Measurements from ENCODE around the gene ARNT2. TPM values are rescaled to one million over a fixed set of nuclear protein-coding genes. Genes with fewer than 3 reads are reported as not detected.

The ARNT2 gene
- total and polyA plus RNA-seq, 5 donors, result 3.6 to 15.9 (median 7.2) TPM

- ATAC-seq (no peak), DNase-seq (no peak)
- H3K4me1 ChIP-seq (ENCODE audit: control insufficient read depth, insufficient read depth, low read length), result no peaks in the 10 kb centered on the region
- 92% methylated on average over 5 of the region's 5 CpGs for WGBS
- no peaks in the 10 kb centered on the region for H3K9me3 ChIP-seq (ENCODE audit: control insufficient read depth, low read length)
- intact Hi-C loops (cut with DNase I), result no loop called here
- H3K4me3 ChIP-seq (ENCODE audit: low read length), result no peak overlapping the region
- no peaks in the 10 kb centered on the region for H3K27me3 ChIP-seq (ENCODE audit: control insufficient read depth, insufficient read depth)
- H3K27ac ChIP-seq (ENCODE audit: low read length), result no peak overlapping the region
Measured at GRCh38 chr15:80429964-80430363, 25.8 kb downstream of the ARNT2 start.

GRCh38 chr15:80431635-80432344 lies 27.6 kb downstream of the ARNT2 start:
- ATAC-seq (peak in 1 of 2 donors; percentile 24), DNase-seq (no peak)
- Histone ChIP-seq H3K27ac (ENCODE audit: low read length) (no peak overlapping the region), H3K4me1 (ENCODE audit: control insufficient read depth, insufficient read depth, low read length) (no peaks in the 10 kb centered on the region), H3K4me3 (ENCODE audit: low read length) (no peak overlapping the region), H3K27me3 (ENCODE audit: control insufficient read depth, insufficient read depth) (no peaks in the 10 kb centered on the region), H3K9me3 (ENCODE audit: control insufficient read depth, low read length) (no peaks in the 10 kb centered on the region)
- WGBS, result 73% methylated on average over 11 of the region's 11 CpGs
- intact Hi-C loops (cut with DNase I), result no loop called here

GRCh38 chr15:80432345-80432702 lies 28.1 kb downstream of the ARNT2 start:
- Histone ChIP-seq H3K27me3 (ENCODE audit: control insufficient read depth, insufficient read depth) (no peaks in the 10 kb centered on the region), H3K4me3 (ENCODE audit: low read length) (no peak overlapping the region), H3K4me1 (ENCODE audit: control insufficient read depth, insufficient read depth, low read length) (no peaks in the 10 kb centered on the region), H3K9me3 (ENCODE audit: control insufficient read depth, low read length) (no peaks in the 10 kb centered on the region), H3K27ac (ENCODE audit: low read length) (no peak overlapping the region)
- intact Hi-C loops (cut with DNase I), result no loop called here
- DNase-seq (no peak), ATAC-seq (no peak)
- WGBS, result 96% methylated on average over 2 of the region's 2 CpGs

GRCh38 chr15:80433836-80434235 lies 29.7 kb downstream of the ARNT2 start:
- WGBS, result 91% methylated on average over 5 of the region's 5 CpGs
- Histone ChIP-seq H3K4me1 (ENCODE audit: control insufficient read depth, insufficient read depth, low read length) (no peaks in the 10 kb centered on the region), H3K9me3 (ENCODE audit: control insufficient read depth, low read length) (no peaks in the 10 kb centered on the region), H3K27me3 (ENCODE audit: control insufficient read depth, insufficient read depth) (no peaks in the 10 kb centered on the region), H3K4me3 (ENCODE audit: low read length) (no peak overlapping the region), H3K27ac (ENCODE audit: low read length) (no peak overlapping the region)
- intact Hi-C loops (cut with DNase I), result no loop called here
- DNase-seq (no peak), ATAC-seq (no peak)

- H3K4me1 ChIP-seq (ENCODE audit: control insufficient read depth, insufficient read depth, low read length), result no peaks in the 10 kb centered on the region
- WGBS, result 83% methylated on average over 13 of the region's 13 CpGs
- no peak overlapping the region for H3K27ac ChIP-seq (ENCODE audit: low read length)
- no peaks in the 10 kb centered on the region for H3K9me3 ChIP-seq (ENCODE audit: control insufficient read depth, low read length)
- H3K4me3 ChIP-seq (ENCODE audit: low read length), result no peak overlapping the region
- DNase-seq (no peak), ATAC-seq (no peak)
- intact Hi-C loops (cut with DNase I), result no loop called here
- no peaks in the 10 kb centered on the region for H3K27me3 ChIP-seq (ENCODE audit: control insufficient read depth, insufficient read depth)
Measured at GRCh38 chr15:80434926-80435720, 30.9 kb downstream of the ARNT2 start.

GRCh38 chr15:80436511-80437307 lies 32.5 kb downstream of the ARNT2 start:
- WGBS, result 84% methylated on average over 13 of the region's 13 CpGs
- intact Hi-C loops (cut with DNase I), result no loop called here

GRCh38 chr15:80437334-80437891 lies 33.2 kb downstream of the ARNT2 start:
- Histone ChIP-seq H3K27ac (ENCODE audit: low read length) (no peak overlapping the region), H3K9me3 (ENCODE audit: control insufficient read depth, low read length) (no peaks in the 10 kb centered on the region), H3K4me1 (ENCODE audit: control insufficient read depth, insufficient read depth, low read length) (no peaks in the 10 kb centered on the region), H3K4me3 (ENCODE audit: low read length) (no peak overlapping the region), H3K27me3 (ENCODE audit: control insufficient read depth, insufficient read depth) (no peaks in the 10 kb centered on the region)
- intact Hi-C loops (cut with DNase I), result no loop called here
- no peak for DNase-seq
- no peak for ATAC-seq
- WGBS, result 66% methylated on average over 6 of the region's 6 CpGs

More at GRCh38 chr15:80436511-80437307, 32.5 kb downstream of the ARNT2 start:
- H3K4me3 ChIP-seq (ENCODE audit: low read length), result no peak overlapping the region
- H3K4me1 ChIP-seq (ENCODE audit: control insufficient read depth, insufficient read depth, low read length), result no peaks in the 10 kb centered on the region
- H3K9me3 ChIP-seq (ENCODE audit: control insufficient read depth, low read length), result no peaks in the 10 kb centered on the region
- DNase-seq, result no peak
- ATAC-seq, result no peak
- no peak overlapping the region for H3K27ac ChIP-seq (ENCODE audit: low read length)
- no peaks in the 10 kb centered on the region for H3K27me3 ChIP-seq (ENCODE audit: control insufficient read depth, insufficient read depth)

- H3K27ac ChIP-seq (ENCODE audit: low read length), result no peak overlapping the region
- H3K27me3 ChIP-seq (ENCODE audit: control insufficient read depth, insufficient read depth), result no peaks in the 10 kb centered on the region
- H3K4me3 ChIP-seq (ENCODE audit: low read length), result no peak overlapping the region
- intact Hi-C loops (cut with DNase I), result no loop called here
- no peaks in the 10 kb centered on the region for H3K4me1 ChIP-seq (ENCODE audit: control insufficient read depth, insufficient read depth, low read length)
- DNase-seq, result no peak
- H3K9me3 ChIP-seq (ENCODE audit: control insufficient read depth, low read length), result no peaks in the 10 kb centered on the region
- WGBS, result 95% methylated on average over 3 of the region's 3 CpGs
- ATAC-seq, result no peak
Measured at GRCh38 chr15:80439140-80439539, 35.0 kb downstream of the ARNT2 start.

GRCh38 chr15:80440024-80440423 lies 35.8 kb downstream of the ARNT2 start:
- intact Hi-C loops (cut with DNase I), result no loop called here
- Histone ChIP-seq H3K4me3 (ENCODE audit: low read length) (no peak overlapping the region), H3K9me3 (ENCODE audit: control insufficient read depth, low read length) (no peaks in the 10 kb centered on the region), H3K27me3 (ENCODE audit: control insufficient read depth, insufficient read depth) (no peaks in the 10 kb centered on the region), H3K27ac (ENCODE audit: low read length) (no peak overlapping the region), H3K4me1 (ENCODE audit: control insufficient read depth, insufficient read depth, low read length) (no peaks in the 10 kb centered on the region)
- no peak for DNase-seq
- no peak for ATAC-seq
- 92% methylated on average over 3 of the region's 3 CpGs for WGBS

GRCh38 chr15:80441041-80441440 lies 36.9 kb downstream of the ARNT2 start:
- intact Hi-C loops (cut with DNase I), result no loop called here
- ATAC-seq (no peak), DNase-seq (no peak)
- H3K9me3 ChIP-seq (ENCODE audit: control insufficient read depth, low read length), result no peaks in the 10 kb centered on the region
- no peaks in the 10 kb centered on the region for H3K4me1 ChIP-seq (ENCODE audit: control insufficient read depth, insufficient read depth, low read length)
- 67% methylated on average over 3 of the region's 3 CpGs for WGBS
- no peaks in the 10 kb centered on the region for H3K27me3 ChIP-seq (ENCODE audit: control insufficient read depth, insufficient read depth)
- no peak overlapping the region for H3K27ac ChIP-seq (ENCODE audit: low read length)
- H3K4me3 ChIP-seq (ENCODE audit: low read length), result no peak overlapping the region

DNA sequence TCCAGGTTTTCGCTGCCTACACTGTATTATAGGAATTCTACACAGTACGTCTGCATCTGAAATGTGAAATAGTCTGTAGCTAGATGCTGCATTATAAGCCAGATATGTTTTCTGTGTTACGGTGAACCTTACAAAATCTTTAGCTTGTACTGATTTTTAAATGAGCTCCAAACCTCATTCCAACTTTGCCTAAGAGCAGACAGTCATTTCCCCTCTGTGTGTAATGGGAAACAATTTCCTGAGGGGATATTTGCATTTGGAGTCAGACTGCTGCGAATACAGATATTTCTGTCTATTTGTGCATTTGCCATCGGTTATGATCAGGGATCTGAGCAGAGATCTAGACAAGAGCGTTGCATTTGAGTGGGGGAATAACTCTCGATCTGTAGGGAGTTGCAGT lies 37.5 kb downstream of the ARNT2 start:
- no peak for ATAC-seq

More for the DNA sequence above, 37.5 kb downstream of the ARNT2 start:
- intact Hi-C loops (cut with DNase I), result no loop called here
- H3K4me1 ChIP-seq (ENCODE audit: control insufficient read depth, insufficient read depth, low read length), result no peaks in the 10 kb centered on the region
- no peak overlapping the region for H3K27ac ChIP-seq (ENCODE audit: low read length)
- no peaks in the 10 kb centered on the region for H3K27me3 ChIP-seq (ENCODE audit: control insufficient read depth, insufficient read depth)
- 57% methylated on average over 7 of the region's 7 CpGs for whole genome bisulfite sequencing
- H3K4me3 ChIP-seq (ENCODE audit: low read length), result no peak overlapping the region
- no peaks in the 10 kb centered on the region for H3K9me3 ChIP-seq (ENCODE audit: control insufficient read depth, low read length)
- no peak for DNase-seq

All from right cardiac atrium (tissue), 5 donors.